Gastroesophageal sphincter (tissue), 3 donors: ENCODE data around the gene USP32.

Source experiments
- EP300 ChIP-seq: sonication (generic); formaldehyde crosslinking; IDR thresholded peaks from one replicate; pipeline ENCODE4 v1.6.1; 2017; ENCODE audit warnings: antibody characterized with exemption, mild to moderate bottlenecking
- POLR2AphosphoS5 ChIP-seq: sonication (generic); formaldehyde crosslinking; IDR thresholded peaks from one replicate; pipeline ENCODE4 v1.6.1; 2017; ENCODE audit warnings: antibody characterized with exemption
- TF ChIP-seq, protein P1 (sequence below), 4 experiments: fragments of 200-600 bp in 2 of 4; fragments of 450-650 bp in 2 of 4; sonication (generic) in 1 of 4; IDR thresholded peaks; one replicate each; pipeline ENCODE4 v1.5.1; 2017 to 2019; ENCODE audit warnings: antibody characterized with exemption in 4 of 4, mild to moderate bottlenecking in 2 of 4, moderate library complexity in 2 of 4

DNA sequence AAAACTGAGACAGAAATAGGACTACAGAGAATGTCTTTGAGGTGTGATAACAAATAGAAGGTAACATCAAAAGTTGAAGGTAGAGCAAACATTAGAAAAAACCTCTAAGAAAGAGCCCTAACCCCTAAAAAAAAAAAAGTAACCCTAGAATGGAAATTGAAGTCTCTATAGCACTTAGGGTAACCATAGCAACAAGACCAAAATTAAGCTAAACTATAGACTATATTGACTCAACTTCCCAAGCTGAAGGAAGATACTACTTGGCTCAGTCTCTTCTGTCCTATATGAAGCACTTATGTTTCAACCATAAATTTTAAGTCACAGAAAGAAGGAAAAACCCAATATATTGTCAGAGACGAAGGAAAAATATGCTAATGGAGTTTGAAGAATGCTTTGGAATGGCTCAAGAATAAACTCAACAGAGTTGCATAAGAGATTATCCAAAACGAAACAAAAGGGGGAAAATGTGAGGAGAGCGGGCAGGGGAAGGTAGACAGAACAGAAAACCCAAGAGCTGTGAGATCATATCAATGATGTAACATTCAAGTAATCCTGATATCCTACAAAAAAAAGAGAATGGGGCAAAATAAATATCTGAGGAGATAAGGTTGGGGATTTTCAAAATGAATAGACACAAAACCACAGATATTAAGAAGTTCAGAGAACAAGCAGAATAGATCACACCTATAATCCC lies 88.4 kb downstream of the USP32 start:
- TF ChIP-seq, protein P1, sequence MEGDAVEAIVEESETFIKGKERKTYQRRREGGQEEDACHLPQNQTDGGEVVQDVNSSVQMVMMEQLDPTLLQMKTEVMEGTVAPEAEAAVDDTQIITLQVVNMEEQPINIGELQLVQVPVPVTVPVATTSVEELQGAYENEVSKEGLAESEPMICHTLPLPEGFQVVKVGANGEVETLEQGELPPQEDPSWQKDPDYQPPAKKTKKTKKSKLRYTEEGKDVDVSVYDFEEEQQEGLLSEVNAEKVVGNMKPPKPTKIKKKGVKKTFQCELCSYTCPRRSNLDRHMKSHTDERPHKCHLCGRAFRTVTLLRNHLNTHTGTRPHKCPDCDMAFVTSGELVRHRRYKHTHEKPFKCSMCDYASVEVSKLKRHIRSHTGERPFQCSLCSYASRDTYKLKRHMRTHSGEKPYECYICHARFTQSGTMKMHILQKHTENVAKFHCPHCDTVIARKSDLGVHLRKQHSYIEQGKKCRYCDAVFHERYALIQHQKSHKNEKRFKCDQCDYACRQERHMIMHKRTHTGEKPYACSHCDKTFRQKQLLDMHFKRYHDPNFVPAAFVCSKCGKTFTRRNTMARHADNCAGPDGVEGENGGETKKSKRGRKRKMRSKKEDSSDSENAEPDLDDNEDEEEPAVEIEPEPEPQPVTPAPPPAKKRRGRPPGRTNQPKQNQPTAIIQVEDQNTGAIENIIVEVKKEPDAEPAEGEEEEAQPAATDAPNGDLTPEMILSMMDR (IDR thresholded peaks at IDR 0.05), result no peak
- TF ChIP-seq POLR2AphosphoS5, result no peak
- no peak for TF ChIP-seq EP300
